Naive thymus-derived CD4-positive, alpha-beta T cell (primary cell): ENCODE measurements around the gene CCDC57. TPM values are rescaled to one million over a fixed set of nuclear protein-coding genes. Genes with fewer than 3 reads are reported as not detected.
A peak's percentile ranks its signal among the peaks of the same experiment; 100 is the strongest.

Experiments used
- ATAC-seq: fragments of 150-1000 bp; cut with Tn5 transposase; 2 replicates; pipeline ENCODE4 v1.10.0; 2021; ENCODE audit warnings: mild to moderate bottlenecking, moderate library complexity
- CTCF ChIA-PET: fragments of 350-600 bp; sonication (Branson Sonifier 250); formaldehyde crosslinking; loops from one replicate; lab custom pipeline; 2021; ENCODE audit warnings: antibody characterized with exemption; lab: Charles Lee
- POLR2A ChIA-PET: fragments of 350-600 bp; sonication (Branson Sonifier 250); formaldehyde crosslinking; loops from one replicate; lab custom pipeline; 2021; ENCODE audit warnings: antibody characterized with exemption, inconsistent platforms; lab: Charles Lee
- DNase-seq, 9 donors: peaks; one replicate each; pipeline versions ENCODE4 v3.0.0 to v3.0.0-alpha.2; 2020 to 2022; ENCODE audit warnings: mixed read lengths in 1 of 9
- H3K27ac ChIP-seq: one replicate; pipeline ENCODE4 v1.7.0; 2013; ENCODE audit warnings: mild to moderate bottlenecking, low read depth, low read length, moderate library complexity
- H3K27me3 ChIP-seq, 2 donors: one replicate each; pipeline ENCODE4 v1.7.0; 2013; ENCODE audit warnings: low read length in 2 of 2, mild to moderate bottlenecking in 2 of 2, moderate library complexity in 2 of 2; ENCODE audit not compliant: control insufficient read depth in 2 of 2, insufficient read depth in 2 of 2
- H3K36me3 ChIP-seq, 3 experiments: 1 replicate in 2 of 3; 2 replicates in 1 of 3; pipeline ENCODE4 v1.7.0; 2013; ENCODE audit warnings: low read length in 3 of 3, mild to moderate bottlenecking in 3 of 3, moderate library complexity in 1 of 3; ENCODE audit not compliant: insufficient read depth in 3 of 3, control insufficient read depth in 2 of 3
- H3K4me1 ChIP-seq, 2 donors: one replicate each; pipeline ENCODE4 v1.7.0; 2013; ENCODE audit warnings: low read length in 2 of 2, mild to moderate bottlenecking in 2 of 2, moderate library complexity in 1 of 2; ENCODE audit not compliant: control insufficient read depth in 2 of 2, insufficient read depth in 2 of 2
- H3K4me3 ChIP-seq: 2 replicates; pipeline ENCODE4 v1.7.0; 2013; ENCODE audit warnings: mild to moderate bottlenecking, low read length
- H3K9me3 ChIP-seq, 3 experiments: 1 replicate in 2 of 3; 2 replicates in 1 of 3; pipeline ENCODE4 v1.7.0; 2013; ENCODE audit warnings: low read length in 3 of 3; ENCODE audit not compliant: control insufficient read depth in 2 of 3
- H3K27ac Mint-ChIP-seq, 9 donors: one replicate each; pipeline ENCODE4 v1.8.0; 2020 to 2022; ENCODE audit warnings: mixed read lengths in 9 of 9, mild to moderate bottlenecking in 8 of 9, moderate library complexity in 5 of 9, inconsistent platforms in 2 of 9
- H3K27me3 Mint-ChIP-seq, 5 donors: one replicate each; pipeline ENCODE4 v1.8.0; 2021 to 2022; ENCODE audit warnings: mixed read lengths in 5 of 5, mild to moderate bottlenecking in 1 of 5
- H3K36me3 Mint-ChIP-seq, 5 donors: one replicate each; pipeline ENCODE4 v1.8.0; 2020 to 2022; ENCODE audit warnings: mixed read lengths in 5 of 5, mild to moderate bottlenecking in 3 of 5, inconsistent platforms in 1 of 5
- H3K4me1 Mint-ChIP-seq, 7 donors: one replicate each; pipeline ENCODE4 v1.8.0; 2020 to 2022; ENCODE audit warnings: mixed read lengths in 7 of 7, mild to moderate bottlenecking in 3 of 7, inconsistent platforms in 1 of 7
- H3K4me3 Mint-ChIP-seq, 10 donors: one replicate each; pipeline ENCODE4 v1.8.0; 2020 to 2022; ENCODE audit warnings: mild to moderate bottlenecking in 10 of 10, mixed read lengths in 10 of 10, moderate library complexity in 6 of 10, inconsistent platforms in 2 of 10
- H3K9me3 Mint-ChIP-seq, 11 donors: one replicate each; pipeline ENCODE4 v1.8.0; 2020 to 2022; ENCODE audit warnings: mixed read lengths in 11 of 11, mild to moderate bottlenecking in 4 of 11, inconsistent platforms in 1 of 11, moderate library complexity in 1 of 11
- intact Hi-C, 2 donors: fragments of 100-400 bp; cut with micrococcal nuclease; formaldehyde crosslinking; loops; one replicate each; pipeline ENCODE4 v1.15.1; 2023
- polyA plus RNA-seq, 2 donors: library from polyadenylated mRNA; unstranded; fragments of 300-500 nt; fragmentation: Illumina TruSeq; gene quantifications; one replicate each; pipeline ENCODE4 v1.2.3, GENCODE V29; 2021
- total RNA-seq, 6 experiments: library from RNA in 5 of 6; stranded (reverse) in 5 of 6; gene quantifications; 1 replicate in 5 of 6; 2 replicates in 1 of 6; pipeline ENCODE4 v1.2.3 and lab custom pipeline; 2021 to 2026

The CCDC57 gene
- total and polyA plus RNA-seq, 7 experiments from 2014 or later, result 32.1 to 127 (median 92.1) TPM

- no peak overlapping the region for H3K27ac Mint-ChIP-seq
- H3K4me3 Mint-ChIP-seq, result no peak overlapping the region
- peaks cover 0 to 17% (median 0%) of the 10 kb centered on the region in 3 experiments for H3K36me3 ChIP-seq
- H3K9me3 ChIP-seq, result no peaks in the 10 kb centered on the region
- H3K4me3 ChIP-seq, result no peak overlapping the region
- H3K27me3 ChIP-seq, result no peaks in the 10 kb centered on the region
- H3K36me3 Mint-ChIP-seq, result peaks cover 0 to 20% (median 0%) of the 10 kb centered on the region in 5 donors
- ATAC-seq (no peak), DNase-seq (no peak)
- H3K4me1 Mint-ChIP-seq, result peaks cover 4 to 17% (median 9%) of the 10 kb centered on the region in 7 donors
- H3K4me1 ChIP-seq, result peaks cover 0 to 3% of the 10 kb centered on the region in 2 donors
- no peak overlapping the region for H3K27ac ChIP-seq
- ChIA-PET POLR2A (interaction anchor here (1.4 kb wide), 1 partner anchor 12 kb away, joined by 4 read pairs; no protein-coding TSS in a partner anchor), CTCF (no interaction called here)
- intact Hi-C loops, result no loop called here
- H3K9me3 Mint-ChIP-seq, result no peaks in the 10 kb centered on the region
- no peaks in the 10 kb centered on the region for H3K27me3 Mint-ChIP-seq
These were observed 98.2 kb downstream of the CCDC57 start for GRCh38 chr17:82114447-82114846.

GRCh38 chr17:82113941-82114340 is 98.7 kb downstream of the CCDC57 start:
- Mint-ChIP-seq H3K4me1 (peaks cover 0 to 16% (median 8%) of the 10 kb centered on the region in 7 donors), H3K27ac (no peak overlapping the region)
- POLR2A ChIA-PET, result interaction anchor here (3.1 kb wide), 1 partner anchor 8 kb away, joined by 9 read pairs; no protein-coding TSS in a partner anchor

GRCh38 chr17:82113422-82113821 is 99.2 kb downstream of the CCDC57 start:
- Histone ChIP-seq H3K4me1 (no peaks in the 10 kb centered on the region), H3K27me3 (no peaks in the 10 kb centered on the region), H3K4me3 (no peak overlapping the region), H3K9me3 (no peaks in the 10 kb centered on the region), H3K36me3 (peaks cover 0 to 17% (median 0%) of the 10 kb centered on the region in 3 experiments), H3K27ac (no peak overlapping the region)
- ChIA-PET CTCF (no interaction called here), POLR2A (interaction anchor here (0.9 to 3.1 kb wide), 2 partner anchors 8 to 14 kb away, joined by 4 to 9 read pairs; no protein-coding TSS in a partner anchor)
- Mint-ChIP-seq H3K9me3 (no peaks in the 10 kb centered on the region), H3K27me3 (no peaks in the 10 kb centered on the region), H3K36me3 (peaks cover 0 to 22% (median 0%) of the 10 kb centered on the region in 5 donors), H3K27ac (no peak overlapping the region), H3K4me1 (peaks cover 0 to 17% (median 12%) of the 10 kb centered on the region in 7 donors), H3K4me3 (no peak overlapping the region)
- DNase-seq, result no peak
- no peak for ATAC-seq
- intact Hi-C loops, result no loop called here

More at GRCh38 chr17:82113941-82114340, 98.7 kb downstream of the CCDC57 start:
- intact Hi-C loops, result no loop called here
- Histone ChIP-seq H3K27ac (no peak overlapping the region), H3K9me3 (no peaks in the 10 kb centered on the region), H3K4me1 (no peaks in the 10 kb centered on the region), H3K4me3 (no peak overlapping the region), H3K36me3 (peaks cover 0 to 17% (median 0%) of the 10 kb centered on the region in 3 experiments), H3K27me3 (no peaks in the 10 kb centered on the region)
- no peaks in the 10 kb centered on the region for H3K9me3 Mint-ChIP-seq
- H3K27me3 Mint-ChIP-seq, result no peaks in the 10 kb centered on the region
- no peak for ATAC-seq
- H3K4me3 Mint-ChIP-seq, result no peak overlapping the region
- DNase-seq, result no peak
- CTCF ChIA-PET, result no interaction called here
- H3K36me3 Mint-ChIP-seq, result peaks cover 0 to 20% (median 0%) of the 10 kb centered on the region in 5 donors

- no peaks in the 10 kb centered on the region for H3K9me3 Mint-ChIP-seq
- H3K9me3 ChIP-seq, result no peaks in the 10 kb centered on the region
- POLR2A ChIA-PET, result interaction anchor here (0.9 to 3.1 kb wide), 3 partner anchors 9 to 47 kb away, joined by 3 to 9 read pairs (median 4); no protein-coding TSS in a partner anchor
- H3K27me3 ChIP-seq, result no peaks in the 10 kb centered on the region
- H3K27ac Mint-ChIP-seq, result peak overlapping the region in 1 of 9 donors; percentile 12
- H3K4me1 Mint-ChIP-seq, result peaks cover 0 to 18% (median 13%) of the 10 kb centered on the region in 7 donors
- H3K4me3 Mint-ChIP-seq, result no peak overlapping the region
- H3K27me3 Mint-ChIP-seq, result no peaks in the 10 kb centered on the region
- peaks cover 0 to 17% (median 0%) of the 10 kb centered on the region in 3 experiments for H3K36me3 ChIP-seq
- CTCF ChIA-PET, result no interaction called here
- intact Hi-C loops, result no loop called here
- H3K4me3 ChIP-seq, result no peak overlapping the region
- no peak for DNase-seq
- no peaks in the 10 kb centered on the region for H3K4me1 ChIP-seq
- ATAC-seq, result no peak
- H3K27ac ChIP-seq, result no peak overlapping the region
- peaks cover 0 to 21% (median 0%) of the 10 kb centered on the region in 5 donors for H3K36me3 Mint-ChIP-seq
These were observed 99.7 kb downstream of the CCDC57 start for GRCh38 chr17:82112914-82113311.

- intact Hi-C loops, result no loop called here
- Mint-ChIP-seq H3K4me3 (no peak overlapping the region), H3K36me3 (peaks cover 0 to 18% (median 0%) of the 10 kb centered on the region in 5 donors), H3K4me1 (peaks cover 2 to 23% (median 16%) of the 10 kb centered on the region in 7 donors), H3K27me3 (no peaks in the 10 kb centered on the region), H3K9me3 (no peaks in the 10 kb centered on the region), H3K27ac (peak overlapping the region in 3 of 9 donors; percentile 12 to 75 (median 21))
- Histone ChIP-seq H3K4me3 (no peak overlapping the region), H3K27ac (no peak overlapping the region), H3K27me3 (no peaks in the 10 kb centered on the region), H3K9me3 (no peaks in the 10 kb centered on the region), H3K36me3 (peaks cover 0 to 17% (median 0%) of the 10 kb centered on the region in 3 experiments), H3K4me1 (peaks cover 0 to under 1% of the 10 kb centered on the region in 2 donors)
- DNase-seq (no peak), ATAC-seq (no peak)
- ChIA-PET CTCF (interaction anchor here (0.6 kb wide), 1 partner anchor 1062 kb away, joined by 3 read pairs; no protein-coding TSS in a partner anchor), POLR2A (interaction anchor here (1.2 to 3.1 kb wide), 3 partner anchors 9 to 46 kb away, joined by 3 to 9 read pairs (median 4); no protein-coding TSS in a partner anchor)
These were observed 100.3 kb downstream of the CCDC57 start for GRCh38 chr17:82112181-82112913.

- DNase-seq (no peak), ATAC-seq (no peak)
- no peaks in the 10 kb centered on the region for H3K9me3 Mint-ChIP-seq
- Histone ChIP-seq H3K4me3 (no peak overlapping the region), H3K4me1 (peaks cover 17 to 21% of the 10 kb centered on the region in 2 donors), H3K36me3 (peaks cover 0 to 17% (median 0%) of the 10 kb centered on the region in 3 experiments), H3K27me3 (no peaks in the 10 kb centered on the region), H3K9me3 (no peaks in the 10 kb centered on the region), H3K27ac (no peak overlapping the region)
- POLR2A ChIA-PET, result no interaction called here
- CTCF ChIA-PET, result interaction anchor here (0.8 to 1.3 kb wide), 2 partner anchors 10 to 13 kb away, joined by 3 to 4 read pairs; no protein-coding TSS in a partner anchor
- peak overlapping the region in 6 of 9 donors; percentile 20 to 73 (median 44) for H3K27ac Mint-ChIP-seq
- intact Hi-C loops, result no loop called here
- no peaks in the 10 kb centered on the region for H3K27me3 Mint-ChIP-seq
- H3K4me3 Mint-ChIP-seq, result no peak overlapping the region
- peaks cover 0 to 18% (median 0%) of the 10 kb centered on the region in 5 donors for H3K36me3 Mint-ChIP-seq
- H3K4me1 Mint-ChIP-seq, result peaks cover 13 to 38% (median 25%) of the 10 kb centered on the region in 7 donors
These were observed 102.3 kb downstream of the CCDC57 start for GRCh38 chr17:82110298-82110697.
